Left cardiac atrium (tissue), 4 donors: Measurements from ENCODE around the gene CCDC148. TPM values are rescaled to one million over a fixed set of nuclear protein-coding genes. Genes with fewer than 3 reads are reported as not detected.

ENCODE experiments used
- ATAC-seq, 2 donors: fragments of 200-7000 bp; cut with Tn5 transposase; one replicate each; pipeline ENCODE4 v1.9.1; 2020; ENCODE audit warnings: mild to moderate bottlenecking in 2 of 2, moderate library complexity in 2 of 2
- DNase-seq: peaks from one replicate; pipeline ENCODE4 v3.0.0-alpha.2; 2020
- intact Hi-C, 2 donors: fragments of 100-400 bp; cut with DNase I; formaldehyde crosslinking; loops; one replicate each; pipeline versions ENCODE4 v1.14.1 to v1.15.1; 2022 to 2023
- total RNA-seq, 2 donors: library from RNA; stranded (reverse); fragmentation: NEBNext Ultra II Directional; extraction: Animal tissue kit (Norgen Biotek cat#: 25700); gene quantifications; one replicate each; pipeline ENCODE4 v1.2.1, GENCODE V29; 2021
- donor health status: DM: no; HTN: yes; CAD: no.
- donor health status: DM: no; HTN: yes; CAD: no; lungs with severe emphysema.
- donor health status: DM: yes; HTN: yes; CAD: no.
- donor health status: Dilated cardiomyopathy.

CCDC148 gene
- total RNA-seq, 2 donors from 2014 or later: 1.1 to 2.0 TPM

DNA sequence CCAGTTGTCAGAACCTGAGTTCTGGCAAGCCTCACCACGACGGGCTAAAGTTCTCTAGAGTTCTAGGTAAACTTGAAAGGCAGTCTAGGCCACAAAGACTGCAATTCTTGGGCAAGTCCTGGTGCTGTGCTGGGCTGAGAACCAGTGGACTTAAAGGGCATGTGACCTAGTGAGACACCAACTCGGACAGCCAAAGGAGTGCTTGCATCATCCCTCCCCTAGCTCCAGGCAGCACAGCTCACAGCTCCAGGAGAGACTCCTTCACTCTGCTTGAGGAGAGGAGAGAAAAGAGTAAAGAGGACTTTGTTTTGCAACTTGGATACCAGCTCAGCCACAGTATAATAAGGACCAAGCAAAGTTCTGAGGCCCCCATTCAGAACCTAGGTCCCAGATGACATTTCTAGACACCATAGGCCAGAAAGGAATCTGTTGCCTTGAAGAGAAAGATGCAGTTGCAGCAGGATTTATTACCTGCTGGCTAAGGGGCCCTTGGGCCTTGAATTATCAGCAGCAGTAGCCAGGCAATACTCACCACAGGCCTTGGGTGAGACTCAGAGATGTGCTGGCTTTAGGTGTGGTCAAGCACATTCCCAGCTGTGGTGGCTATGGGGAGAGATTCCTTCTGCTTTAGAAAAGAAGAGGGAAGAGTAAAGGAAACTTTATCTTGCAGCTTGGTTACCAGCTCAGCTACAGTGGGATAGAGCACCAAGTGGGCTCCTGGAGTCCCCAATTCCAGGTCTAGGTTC is 303.1 kb downstream of the CCDC148 start:
- intact Hi-C loops: no loop called here
- ATAC-seq (no peak), DNase-seq (no peak)

DNA sequence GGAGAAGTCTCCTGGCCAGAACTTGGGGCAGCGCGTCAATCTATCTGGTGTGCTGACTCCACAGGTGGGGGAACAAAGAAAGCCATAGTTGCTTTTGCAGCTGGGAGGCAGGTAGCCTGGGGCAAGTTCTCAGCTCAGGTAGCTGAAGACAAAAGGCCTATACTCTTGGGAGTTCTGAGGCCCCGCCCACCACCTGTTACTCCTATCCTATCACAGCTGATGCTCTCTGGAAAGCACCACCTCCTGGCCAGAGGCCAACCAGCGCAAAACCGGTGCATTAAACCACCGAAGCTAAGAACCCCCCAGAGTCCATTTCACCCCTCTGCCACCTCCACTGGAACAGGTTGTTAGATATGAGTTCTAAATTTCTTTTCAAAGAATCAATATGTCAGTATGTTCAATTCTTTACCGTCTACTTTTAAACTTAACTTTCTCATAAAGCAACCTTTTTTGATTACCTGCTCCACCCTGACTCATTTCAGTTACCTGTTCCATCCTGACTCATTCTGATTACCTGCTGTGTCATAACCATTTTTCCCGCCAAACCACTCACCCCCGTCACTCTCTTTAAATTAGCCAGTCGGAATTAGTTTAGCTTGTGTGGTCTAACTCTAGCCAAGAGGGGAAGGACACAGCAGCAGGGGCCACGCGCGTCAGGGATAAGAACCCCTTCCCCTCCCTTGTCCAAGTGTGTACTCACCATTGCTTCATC is 311.5 kb downstream of the CCDC148 start:
- no peak for DNase-seq
- intact Hi-C loops: no loop called here
- ATAC-seq: no peak

DNA sequence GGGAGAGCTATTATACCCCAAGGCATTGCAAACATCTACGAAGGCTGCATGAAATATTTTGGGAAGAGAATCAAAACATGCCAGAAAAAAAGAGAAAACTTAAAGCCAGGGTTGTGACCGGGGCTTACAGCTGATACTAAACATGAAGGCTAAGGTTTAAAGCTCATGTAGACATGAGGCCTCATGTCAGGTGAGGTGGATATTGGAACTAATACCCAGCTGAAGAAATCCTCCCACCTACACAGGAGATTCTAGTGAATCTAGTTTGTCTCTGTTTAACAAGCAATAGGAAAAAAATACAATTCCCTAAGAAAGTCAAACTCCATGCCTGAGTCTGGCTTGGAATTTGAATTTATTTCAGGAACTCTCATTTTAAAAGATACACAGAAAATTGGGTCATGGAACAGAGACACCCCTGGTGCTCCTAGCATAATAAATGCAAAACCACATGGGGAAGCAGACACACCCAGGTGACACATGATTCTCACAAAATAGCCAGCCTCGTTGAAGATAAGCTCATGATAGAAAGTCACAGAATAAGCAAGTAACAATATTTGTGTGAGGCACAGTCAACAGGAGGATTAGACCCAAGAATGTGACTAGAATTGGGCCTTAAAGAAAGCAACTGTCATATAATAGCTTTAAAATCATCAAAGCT is 312.7 kb downstream of the CCDC148 start:
- intact Hi-C loops: no loop called here
- no peak for ATAC-seq
- no peak for DNase-seq

DNA sequence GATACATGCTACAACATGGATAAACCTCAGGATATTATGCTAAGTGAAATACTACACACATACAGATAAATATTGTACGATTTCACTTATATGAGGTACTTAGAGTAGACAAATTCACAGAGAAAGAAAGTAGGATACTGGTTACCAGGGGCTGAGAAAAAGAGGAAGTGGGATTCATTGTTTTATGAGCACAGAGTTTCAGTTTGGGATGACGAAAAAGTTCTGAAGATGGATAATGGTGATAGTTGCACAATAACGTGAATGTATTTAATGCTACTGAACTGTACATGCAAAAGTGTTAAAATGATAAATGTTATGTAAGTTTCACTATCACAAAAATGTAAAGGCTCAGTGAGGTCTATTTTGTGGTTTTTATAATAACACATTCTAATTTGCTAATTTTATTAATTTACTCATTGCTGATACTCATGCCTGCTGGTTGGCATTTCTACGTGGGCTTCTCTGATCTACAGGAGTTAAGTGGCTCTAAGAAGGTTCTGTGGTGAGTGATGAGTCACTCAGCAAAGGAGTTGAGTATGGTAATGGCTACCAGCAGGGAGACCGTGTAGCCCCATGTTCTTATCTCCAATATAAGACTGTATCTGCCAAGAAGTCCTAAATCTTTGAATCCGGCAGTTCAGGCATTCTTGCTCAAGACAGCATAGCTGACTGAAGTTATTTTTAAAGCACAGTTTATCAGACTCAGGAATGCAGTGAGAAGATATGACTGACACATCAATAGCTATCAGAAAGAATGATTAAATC is 313.8 kb downstream of the CCDC148 start:
- peak in 1 of 2 donors; percentile 81 for ATAC-seq
- DNase-seq: no peak
- intact Hi-C loops: no loop called here

DNA sequence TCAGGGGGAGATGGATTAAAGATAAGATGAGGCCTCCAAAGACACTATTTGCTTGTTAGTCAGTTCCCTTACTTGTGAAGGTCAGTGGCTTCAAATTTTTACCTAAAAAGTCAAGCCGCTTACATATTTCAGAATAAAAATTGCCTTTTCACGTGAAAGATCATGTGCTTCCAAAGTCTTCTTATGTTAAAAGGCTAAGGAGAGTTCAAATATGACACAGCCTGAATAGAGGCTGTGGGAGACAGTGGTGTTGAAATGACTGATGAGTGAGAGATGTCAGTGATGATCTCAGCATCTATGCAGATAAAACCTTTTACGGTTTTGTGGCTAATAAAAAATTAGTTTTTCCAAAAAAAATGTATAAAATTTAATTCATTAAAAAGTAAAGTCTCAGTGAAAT is 314.4 kb downstream of the CCDC148 start:
- no peak for DNase-seq
- intact Hi-C loops: no loop called here
- ATAC-seq: peak in 1 of 2 donors; percentile 44

DNA sequence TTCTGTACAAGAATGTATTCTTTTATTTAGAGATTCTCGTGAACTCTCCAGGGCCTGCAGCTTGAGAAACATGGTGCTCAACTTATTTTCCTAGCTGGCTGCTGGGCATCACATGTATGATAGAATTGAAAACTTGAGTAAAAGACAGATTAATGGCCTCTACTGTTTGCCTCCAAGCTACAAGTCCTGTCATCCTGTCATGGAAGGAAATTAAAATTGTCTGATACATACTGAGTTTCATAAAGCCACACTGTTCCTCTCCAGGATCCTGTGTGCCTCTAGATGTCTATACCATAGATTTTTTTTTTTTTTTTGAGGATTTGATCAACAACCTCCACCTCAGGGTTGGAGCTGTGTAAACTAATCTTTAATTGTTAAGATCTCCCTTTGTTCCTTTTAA is 316.4 kb downstream of the CCDC148 start:
- intact Hi-C loops: no loop called here
- DNase-seq (no peak), ATAC-seq (no peak)

- no peak for ATAC-seq
- DNase-seq: no peak
- intact Hi-C loops: no loop called here
Measured at GRCh38 chr2:158138255-158138654, 318.3 kb downstream of the CCDC148 start.

DNA sequence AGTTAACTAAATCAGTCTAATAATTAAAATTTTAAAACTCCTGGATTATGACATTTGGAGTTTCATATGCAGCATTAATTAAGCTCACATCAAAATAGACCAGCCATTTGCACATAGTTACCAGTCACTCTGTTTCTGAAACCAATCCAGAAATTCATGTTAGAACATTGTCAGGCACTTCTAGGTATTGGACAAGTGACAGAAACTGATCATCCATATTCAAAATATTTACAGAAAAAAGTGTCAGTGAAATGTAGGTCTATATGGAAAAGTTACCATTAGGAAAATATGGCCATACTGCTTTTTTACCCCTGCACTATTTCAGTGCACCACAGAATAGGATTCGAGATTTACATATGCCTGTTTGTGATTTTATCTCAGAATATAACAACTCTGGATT is 321.5 kb downstream of the CCDC148 start:
- intact Hi-C loops: no loop called here
- ATAC-seq (no peak), DNase-seq (no peak)

- no peak for ATAC-seq
- no peak for DNase-seq
- intact Hi-C loops: no loop called here
Measured at GRCh38 chr2:158134655-158135054, 321.9 kb downstream of the CCDC148 start.

DNA sequence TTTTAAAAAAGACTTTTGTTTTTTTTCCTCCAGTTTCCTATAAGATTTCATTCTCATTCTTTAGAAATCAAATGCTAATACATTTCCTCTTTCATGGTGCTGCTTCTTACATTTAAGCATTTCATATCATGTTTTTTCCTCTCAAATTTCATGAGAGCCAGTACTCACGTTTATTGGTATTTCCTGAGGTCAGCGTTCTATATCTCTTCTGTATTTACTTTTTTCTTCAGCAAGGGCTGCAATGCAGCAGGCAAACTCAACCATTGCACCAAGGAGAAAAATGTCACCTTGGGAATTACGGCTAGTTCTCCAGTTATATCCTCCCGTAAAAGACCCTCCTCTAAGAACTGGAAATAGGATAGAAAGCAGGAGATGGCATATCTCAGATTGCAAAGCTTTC is 322.5 kb downstream of the CCDC148 start:
- intact Hi-C loops: no loop called here
- DNase-seq (no peak), ATAC-seq (no peak)

GRCh38 chr2:158131919-158132566 is 324.5 kb downstream of the CCDC148 start:
- ATAC-seq (no peak), DNase-seq (no peak)
- intact Hi-C loops: no loop called here

DNA sequence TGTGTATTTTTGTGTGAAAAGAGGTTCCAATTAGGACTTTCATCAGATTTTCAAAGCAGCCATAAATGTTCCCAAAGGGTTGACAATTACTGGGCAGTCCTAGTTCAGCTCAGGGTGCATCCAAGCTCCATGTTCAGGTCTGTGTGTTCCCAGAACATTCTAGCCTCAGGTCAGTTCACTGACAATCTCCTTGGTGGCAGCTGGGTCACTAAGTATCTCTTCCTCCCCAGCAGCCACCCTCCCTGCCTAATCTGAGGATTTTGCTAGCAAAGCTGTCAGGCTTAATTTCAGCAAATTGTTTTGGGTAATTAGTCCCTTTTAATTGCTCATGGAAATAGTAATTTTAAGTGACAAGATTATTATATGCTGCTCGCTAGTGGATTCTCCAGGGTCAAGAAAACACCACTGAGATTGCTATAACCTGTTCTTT is 325.1 kb downstream of the CCDC148 start:
- intact Hi-C loops: no loop called here
- no peak for ATAC-seq
- DNase-seq: no peak

DNA sequence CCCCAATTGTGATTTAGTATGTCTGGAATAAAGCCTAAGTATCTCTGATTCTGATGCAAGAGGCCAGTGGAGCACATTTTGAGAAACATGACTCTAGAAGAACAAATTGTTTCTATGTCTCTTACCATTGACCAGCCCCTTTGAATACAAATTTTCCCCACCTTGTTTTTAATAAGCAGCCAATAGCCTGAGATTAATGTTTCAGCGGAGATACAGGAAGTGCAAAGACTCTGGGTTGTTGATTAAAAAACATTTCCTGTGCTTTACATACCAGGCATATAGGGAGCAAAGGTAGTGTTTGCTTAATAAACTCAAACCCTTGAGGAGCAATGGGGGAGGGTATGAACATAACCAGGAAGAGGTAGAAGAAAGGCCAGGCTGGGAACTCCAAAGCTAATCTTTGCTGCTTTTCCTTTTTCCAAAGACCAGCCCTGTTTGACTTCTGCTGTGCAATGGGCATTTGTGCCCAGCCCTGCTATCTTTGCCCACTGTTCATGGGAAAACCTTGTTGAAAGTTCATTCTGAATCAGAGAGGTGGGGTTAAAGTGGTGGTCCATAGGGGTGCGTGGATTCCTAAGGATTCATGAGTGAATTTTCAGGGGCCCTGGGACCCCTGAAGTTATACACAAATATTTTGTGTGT is 325.6 kb downstream of the CCDC148 start:
- ATAC-seq (no peak), DNase-seq (no peak)
- intact Hi-C loops: no loop called here

- DNase-seq: no peak
- intact Hi-C loops: no loop called here
- no peak for ATAC-seq
Measured at GRCh38 chr2:158129037-158129436, 327.5 kb downstream of the CCDC148 start.

- DNase-seq (no peak), ATAC-seq (no peak)
- intact Hi-C loops: no loop called here
Measured at GRCh38 chr2:158128168-158128973, 328.2 kb downstream of the CCDC148 start.

DNA sequence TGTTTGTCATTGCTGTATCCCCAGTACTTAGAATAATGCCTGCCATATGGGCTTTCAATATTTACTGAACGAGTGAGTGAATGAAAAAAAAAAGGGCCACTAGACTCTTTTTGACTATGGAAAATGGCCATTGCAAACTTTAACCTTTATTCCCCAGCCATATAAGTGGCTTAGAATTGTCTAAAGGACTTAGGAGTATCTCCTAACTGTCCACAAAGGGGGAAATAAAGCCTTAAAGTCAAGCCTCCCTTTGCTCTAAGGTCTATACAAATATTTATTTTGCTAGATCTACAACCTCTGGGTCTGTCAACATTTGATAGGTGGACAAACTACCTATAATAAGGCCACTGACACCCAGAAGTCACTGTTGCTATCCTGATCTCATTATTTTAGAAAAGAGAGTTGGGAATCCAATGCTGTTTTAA is 329.2 kb downstream of the CCDC148 start:
- intact Hi-C loops: no loop called here
- no peak for DNase-seq
- ATAC-seq: no peak

DNA sequence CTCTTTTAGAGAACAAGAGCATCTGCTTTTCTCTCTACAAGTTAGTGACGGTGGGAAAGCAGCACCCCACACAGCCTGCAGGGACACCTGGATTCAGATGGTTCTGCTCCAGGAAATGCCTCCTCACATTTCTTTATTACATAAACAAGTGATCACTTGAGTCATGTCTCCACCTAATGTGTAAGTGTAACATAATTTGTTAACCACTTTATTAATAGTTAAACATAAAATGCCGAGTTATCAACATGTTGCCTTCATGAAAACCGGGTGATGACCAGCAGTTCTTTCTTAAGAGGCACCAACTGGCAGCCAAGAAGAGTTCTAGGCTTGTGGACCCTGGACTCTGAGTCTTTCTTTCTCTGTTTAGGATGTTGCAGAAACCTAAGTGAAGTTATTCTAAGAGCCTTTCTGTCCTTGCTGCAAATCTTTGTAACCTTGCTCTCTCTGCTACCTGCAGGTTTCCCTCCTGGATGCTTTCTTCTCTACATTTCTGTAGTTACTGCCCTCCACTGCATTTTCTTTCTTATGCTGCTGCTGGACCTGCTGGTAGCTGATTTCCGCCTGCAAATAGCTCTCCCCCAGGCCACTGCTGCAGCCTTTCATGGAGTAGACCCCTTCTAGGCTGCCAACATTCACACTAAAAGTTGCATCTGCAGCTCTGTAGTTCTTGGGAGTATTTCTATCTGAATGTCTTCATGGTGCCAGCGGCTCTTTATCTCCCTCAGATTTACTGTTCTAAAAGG is 330.6 kb downstream of the CCDC148 start:
- no peak for ATAC-seq
- no peak for DNase-seq
- intact Hi-C loops: no loop called here
